ENCODE measurements around the gene AKR1E2.

The AKR1E2 gene

DNA sequence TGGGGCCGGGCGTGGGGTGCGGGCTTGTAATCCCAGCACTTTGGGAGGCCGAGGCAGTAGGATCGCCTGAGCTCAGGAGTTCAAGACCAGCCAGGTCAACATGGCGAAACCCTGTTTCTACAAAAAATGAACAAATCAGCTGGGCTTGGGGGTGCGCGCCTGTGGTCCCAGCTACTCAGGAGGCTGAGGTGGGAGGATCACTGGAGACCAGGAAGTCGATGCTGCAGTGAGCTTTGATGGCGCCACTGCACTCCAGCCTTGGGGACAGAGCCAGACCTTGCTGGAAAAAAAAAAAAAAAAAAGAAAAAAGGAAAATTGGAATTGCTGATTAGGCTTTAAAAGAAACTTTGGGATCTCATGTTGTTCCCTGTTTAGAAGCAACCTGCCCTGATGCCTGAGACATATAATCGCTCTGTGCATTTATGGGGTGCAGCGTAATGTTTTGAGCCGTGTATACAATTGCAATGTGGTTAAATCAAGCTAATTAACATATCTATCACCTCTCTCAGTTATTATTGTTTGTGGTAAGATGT is 851 bp downstream of the AKR1E2 start:
- no peak overlapping the region for H3K4me3 ChIP-seq (ENCODE audit: low read depth, low read length, poor library complexity, severe bottlenecking)

DNA sequence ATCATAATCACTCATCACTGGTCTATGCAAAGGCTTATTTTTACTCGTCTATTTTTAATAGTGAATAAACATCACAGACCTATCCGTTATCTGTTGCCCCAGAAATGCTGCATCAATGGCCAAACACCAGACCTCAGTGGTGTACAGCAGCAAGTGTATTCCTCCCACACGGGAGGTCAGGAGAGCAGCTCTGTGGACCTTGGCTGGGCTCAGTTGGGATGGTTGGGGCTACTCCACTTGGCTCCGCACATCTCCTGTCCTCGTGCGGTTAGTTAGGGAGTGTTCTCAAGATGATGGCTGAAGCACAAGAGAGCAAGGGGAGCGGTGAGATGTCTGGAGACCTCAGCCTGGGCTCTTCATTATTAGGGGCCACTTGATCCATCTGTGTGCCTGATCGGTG is 2.0 kb downstream of the AKR1E2 start:
- Histone ChIP-seq H3K27me3 (ENCODE audit: insufficient read depth, low read length) (no peaks in the 10 kb centered on the region), H4K20me1 (ENCODE audit: insufficient read depth, low read length) (no peaks in the 10 kb centered on the region), H3K9me2 (ENCODE audit: low read depth, low read length) (no peaks in the 10 kb centered on the region), H3K36me3 (ENCODE audit: insufficient read depth, low read length) (no peaks in the 10 kb centered on the region), H3K4me2 (ENCODE audit: low read length) (no peak overlapping the region), H3K27ac (ENCODE audit: low read depth, low read length, poor library complexity, severe bottlenecking) (no peak overlapping the region), H2AFZ (ENCODE audit: low read length) (no peak overlapping the region), H3K9ac (ENCODE audit: low read length) (no peak overlapping the region), H3K4me3 (ENCODE audit: low read depth, low read length, poor library complexity, severe bottlenecking) (no peak overlapping the region), H3K4me1 (ENCODE audit: insufficient read depth, low read length, severe bottlenecking) (no peaks in the 10 kb centered on the region), H3K79me2 (ENCODE audit: insufficient read depth, low read length) (no peaks in the 10 kb centered on the region), H3K9me3 (ENCODE audit: low read length) (no peaks in the 10 kb centered on the region), H3F3A (ENCODE audit: insufficient read depth, low read length) (no peaks in the 10 kb centered on the region)
- TF ChIP-seq, protein P1, sequence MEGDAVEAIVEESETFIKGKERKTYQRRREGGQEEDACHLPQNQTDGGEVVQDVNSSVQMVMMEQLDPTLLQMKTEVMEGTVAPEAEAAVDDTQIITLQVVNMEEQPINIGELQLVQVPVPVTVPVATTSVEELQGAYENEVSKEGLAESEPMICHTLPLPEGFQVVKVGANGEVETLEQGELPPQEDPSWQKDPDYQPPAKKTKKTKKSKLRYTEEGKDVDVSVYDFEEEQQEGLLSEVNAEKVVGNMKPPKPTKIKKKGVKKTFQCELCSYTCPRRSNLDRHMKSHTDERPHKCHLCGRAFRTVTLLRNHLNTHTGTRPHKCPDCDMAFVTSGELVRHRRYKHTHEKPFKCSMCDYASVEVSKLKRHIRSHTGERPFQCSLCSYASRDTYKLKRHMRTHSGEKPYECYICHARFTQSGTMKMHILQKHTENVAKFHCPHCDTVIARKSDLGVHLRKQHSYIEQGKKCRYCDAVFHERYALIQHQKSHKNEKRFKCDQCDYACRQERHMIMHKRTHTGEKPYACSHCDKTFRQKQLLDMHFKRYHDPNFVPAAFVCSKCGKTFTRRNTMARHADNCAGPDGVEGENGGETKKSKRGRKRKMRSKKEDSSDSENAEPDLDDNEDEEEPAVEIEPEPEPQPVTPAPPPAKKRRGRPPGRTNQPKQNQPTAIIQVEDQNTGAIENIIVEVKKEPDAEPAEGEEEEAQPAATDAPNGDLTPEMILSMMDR (IDR thresholded peaks at IDR 0.05; ENCODE audit: low read length), result no peak
- TF ChIP-seq EZH2 (IDR thresholded peaks at IDR 0.05; ENCODE audit: borderline replicate concordance, low read length), result no peak

More for the DNA sequence above, 851 bp downstream of the AKR1E2 start:
- H3K79me2 ChIP-seq (ENCODE audit: insufficient read depth, low read length), result no peaks in the 10 kb centered on the region
- H3K4me1 ChIP-seq (ENCODE audit: insufficient read depth, low read length, severe bottlenecking), result no peaks in the 10 kb centered on the region
- H3F3A ChIP-seq (ENCODE audit: insufficient read depth, low read length), result no peaks in the 10 kb centered on the region
- H3K9ac ChIP-seq (ENCODE audit: low read length), result no peak overlapping the region
- no peak overlapping the region for H2AFZ ChIP-seq (ENCODE audit: low read length)
- H3K27me3 ChIP-seq (ENCODE audit: insufficient read depth, low read length), result no peaks in the 10 kb centered on the region
- H3K9me3 ChIP-seq (ENCODE audit: low read length), result no peaks in the 10 kb centered on the region
- no peaks in the 10 kb centered on the region for H3K36me3 ChIP-seq (ENCODE audit: insufficient read depth, low read length)
- TF ChIP-seq, protein P1 (IDR thresholded peaks at IDR 0.05; ENCODE audit: low read length), result no peak
- TF ChIP-seq EZH2 (IDR thresholded peaks at IDR 0.05; ENCODE audit: borderline replicate concordance, low read length), result no peak
- no peak overlapping the region for H3K27ac ChIP-seq (ENCODE audit: low read depth, low read length, poor library complexity, severe bottlenecking)
- H3K4me2 ChIP-seq (ENCODE audit: low read length), result no peak overlapping the region
- no peaks in the 10 kb centered on the region for H4K20me1 ChIP-seq (ENCODE audit: insufficient read depth, low read length)
- no peaks in the 10 kb centered on the region for H3K9me2 ChIP-seq (ENCODE audit: low read depth, low read length)

DNA sequence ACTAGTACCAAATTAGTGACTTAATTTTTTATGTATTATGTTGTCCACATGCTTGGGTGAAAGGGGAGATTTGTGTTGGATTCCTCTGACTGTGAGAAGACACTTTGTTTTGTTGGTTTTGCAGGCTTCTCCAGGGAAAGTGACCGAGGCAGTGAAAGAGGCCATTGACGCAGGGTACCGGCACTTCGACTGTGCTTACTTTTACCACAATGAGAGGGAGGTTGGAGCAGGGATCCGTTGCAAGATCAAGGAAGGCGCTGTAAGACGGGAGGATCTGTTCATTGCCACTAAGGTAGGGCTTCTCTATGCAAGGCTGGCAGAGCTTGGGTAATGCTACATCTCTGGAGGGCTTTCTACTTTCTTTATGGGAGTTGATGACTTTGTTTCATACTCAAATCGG is 4.5 kb downstream of the AKR1E2 start:
- Histone ChIP-seq H3K4me2 (ENCODE audit: low read length) (no peak overlapping the region), H3K79me2 (ENCODE audit: insufficient read depth, low read length) (no peaks in the 10 kb centered on the region), H4K20me1 (ENCODE audit: insufficient read depth, low read length) (no peaks in the 10 kb centered on the region), H3K4me1 (ENCODE audit: insufficient read depth, low read length, severe bottlenecking) (no peaks in the 10 kb centered on the region), H3K9ac (ENCODE audit: low read length) (no peak overlapping the region), H3K27ac (ENCODE audit: low read depth, low read length, poor library complexity, severe bottlenecking) (no peak overlapping the region), H3K4me3 (ENCODE audit: low read depth, low read length, poor library complexity, severe bottlenecking) (no peak overlapping the region), H3K36me3 (ENCODE audit: insufficient read depth, low read length) (no peaks in the 10 kb centered on the region), H2AFZ (ENCODE audit: low read length) (no peak overlapping the region), H3K9me2 (ENCODE audit: low read depth, low read length) (no peaks in the 10 kb centered on the region), H3F3A (ENCODE audit: insufficient read depth, low read length) (no peaks in the 10 kb centered on the region), H3K9me3 (ENCODE audit: low read length) (no peaks in the 10 kb centered on the region), H3K27me3 (ENCODE audit: insufficient read depth, low read length) (no peaks in the 10 kb centered on the region)
- TF ChIP-seq EZH2 (IDR thresholded peaks at IDR 0.05; ENCODE audit: borderline replicate concordance, low read length), result no peak
- TF ChIP-seq, protein P1 (IDR thresholded peaks at IDR 0.05; ENCODE audit: low read length), result no peak

All from OCI-LY1 (cell line).